GM12875 (cell line): Measurements from ENCODE around the gene CSTPP1.

Experiments used
- H3K4me3 ChIP-seq: one replicate; pipeline ENCODE4 v1.5.1; 2011; ENCODE audit warnings: low read depth, low read length, control low read depth
- CTCF ChIP-seq: IDR thresholded peaks from 2 replicates; pipeline ENCODE4 v1.5.1; 2011; ENCODE audit warnings: low read depth, mild to moderate bottlenecking, control low read depth, inconsistent platforms, low read length, moderate library complexity, borderline replicate concordance; ENCODE audit not compliant: insufficient read depth

CSTPP1 gene

GRCh38 chr11:47044119-47044518 is 107.6 kb downstream of the CSTPP1 start:
- TF ChIP-seq CTCF: no peak
- H3K4me3 ChIP-seq: no peak overlapping the region

GRCh38 chr11:47047972-47048371 is 111.4 kb downstream of the CSTPP1 start:
- no peak for TF ChIP-seq CTCF
- H3K4me3 ChIP-seq: no peak overlapping the region

- no peak for TF ChIP-seq CTCF
- no peak overlapping the region for H3K4me3 ChIP-seq
Measured at GRCh38 chr11:47050284-47050683, 113.7 kb downstream of the CSTPP1 start.

GRCh38 chr11:47051217-47051616 is 114.7 kb downstream of the CSTPP1 start:
- TF ChIP-seq CTCF: no peak
- H3K4me3 ChIP-seq: no peak overlapping the region

GRCh38 chr11:47052165-47052564 is 115.6 kb downstream of the CSTPP1 start:
- H3K4me3 ChIP-seq: no peak overlapping the region
- TF ChIP-seq CTCF: no peak

- no peak for TF ChIP-seq CTCF
- no peak overlapping the region for H3K4me3 ChIP-seq
Measured at GRCh38 chr11:47052576-47052975, 116.0 kb downstream of the CSTPP1 start.

GRCh38 chr11:47055534-47055933 is 119.0 kb downstream of the CSTPP1 start:
- no peak for TF ChIP-seq CTCF
- no peak overlapping the region for H3K4me3 ChIP-seq
